ENCODE measurements around the gene PCDH12. TPM values are rescaled to one million over a fixed set of nuclear protein-coding genes. Genes with fewer than 3 reads are reported as not detected.

The PCDH12 gene
- total and polyA plus RNA-seq, 10 of the 15 experiments (the other 5 are each of a cell fraction or from before 2014, with no cell fraction given) = 0.01 to 0.14 (median 0.06) TPM; not detected in 4

DNA sequence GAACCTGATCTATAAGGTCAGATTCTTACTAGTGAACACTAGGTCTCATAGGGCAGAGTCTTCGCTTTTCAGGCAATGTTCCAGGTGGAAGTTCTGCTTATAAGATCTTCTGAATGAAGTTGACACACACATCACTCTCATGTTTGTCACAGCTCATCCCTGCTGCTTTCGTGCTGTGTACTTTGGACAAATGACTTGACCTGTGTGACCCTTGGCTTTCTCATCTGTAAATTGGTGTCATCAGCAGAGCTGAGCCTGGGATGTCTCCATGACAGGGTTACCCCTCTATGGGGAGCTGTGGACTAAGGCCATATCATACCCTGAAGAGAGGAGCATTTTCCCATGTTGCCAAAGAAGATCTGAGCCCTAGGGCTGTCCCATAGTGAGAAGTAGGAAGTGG, 31.6 kb downstream of the PCDH12 start:
- peaks cover 11% of the 10 kb centered on the region for H3K79me2 ChIP-seq (ENCODE audit: control insufficient read depth, insufficient read depth, low read length)
- H3K4me1 ChIP-seq (ENCODE audit: control insufficient read depth, insufficient read depth, low read length) = peaks cover 4% of the 10 kb centered on the region; the same call in 1 of the 2 replicates
- intact Hi-C loops (cut with micrococcal nuclease; ENCODE audit: unreplicated experiment) = no loop called here
- H3K9me3 ChIP-seq (replicated peaks; ENCODE audit: control insufficient read depth, insufficient read depth, low read length) = no peaks in the 10 kb centered on the region
- SMC1A ChIA-PET (ENCODE audit: uncharacterized antibody, unreplicated experiment) = no interaction called here
- in situ Hi-C loops (cut with MboI) = no loop called here
- POLR2A ChIA-PET = no interaction called here
- BruUV-seq (replicated peaks) = no TSS peak
- H3K4me3 ChIP-seq = no peak overlapping the region
- TF ChIP-seq, protein P1, sequence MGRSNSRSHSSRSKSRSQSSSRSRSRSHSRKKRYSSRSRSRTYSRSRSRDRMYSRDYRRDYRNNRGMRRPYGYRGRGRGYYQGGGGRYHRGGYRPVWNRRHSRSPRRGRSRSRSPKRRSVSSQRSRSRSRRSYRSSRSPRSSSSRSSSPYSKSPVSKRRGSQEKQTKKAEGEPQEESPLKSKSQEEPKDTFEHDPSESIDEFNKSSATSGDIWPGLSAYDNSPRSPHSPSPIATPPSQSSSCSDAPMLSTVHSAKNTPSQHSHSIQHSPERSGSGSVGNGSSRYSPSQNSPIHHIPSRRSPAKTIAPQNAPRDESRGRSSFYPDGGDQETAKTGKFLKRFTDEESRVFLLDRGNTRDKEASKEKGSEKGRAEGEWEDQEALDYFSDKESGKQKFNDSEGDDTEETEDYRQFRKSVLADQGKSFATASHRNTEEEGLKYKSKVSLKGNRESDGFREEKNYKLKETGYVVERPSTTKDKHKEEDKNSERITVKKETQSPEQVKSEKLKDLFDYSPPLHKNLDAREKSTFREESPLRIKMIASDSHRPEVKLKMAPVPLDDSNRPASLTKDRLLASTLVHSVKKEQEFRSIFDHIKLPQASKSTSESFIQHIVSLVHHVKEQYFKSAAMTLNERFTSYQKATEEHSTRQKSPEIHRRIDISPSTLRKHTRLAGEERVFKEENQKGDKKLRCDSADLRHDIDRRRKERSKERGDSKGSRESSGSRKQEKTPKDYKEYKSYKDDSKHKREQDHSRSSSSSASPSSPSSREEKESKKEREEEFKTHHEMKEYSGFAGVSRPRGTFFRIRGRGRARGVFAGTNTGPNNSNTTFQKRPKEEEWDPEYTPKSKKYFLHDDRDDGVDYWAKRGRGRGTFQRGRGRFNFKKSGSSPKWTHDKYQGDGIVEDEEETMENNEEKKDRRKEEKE (IDR thresholded peaks at IDR 0.05) = no peak
- TF ChIP-seq PAX8 (IDR thresholded peaks at IDR 0.05) (no peak), PAX5 (IDR thresholded peaks at IDR 0.05; ENCODE audit: borderline replicate concordance, low read depth, low read length) (no peak), ZNF384 (IDR thresholded peaks at IDR 0.05; ENCODE audit: borderline replicate concordance, low read depth, low read length) (no peak), CBX3 (IDR thresholded peaks at IDR 0.05; ENCODE audit: borderline replicate concordance, low read depth) (no peak), SIX5 (IDR thresholded peaks at IDR 0.05; ENCODE audit: low read depth, low read length, severe bottlenecking) (no peak)
- TF ChIP-seq, protein P2, sequence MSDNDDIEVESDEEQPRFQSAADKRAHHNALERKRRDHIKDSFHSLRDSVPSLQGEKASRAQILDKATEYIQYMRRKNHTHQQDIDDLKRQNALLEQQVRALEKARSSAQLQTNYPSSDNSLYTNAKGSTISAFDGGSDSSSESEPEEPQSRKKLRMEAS (IDR thresholded peaks at IDR 0.05; ENCODE audit: low read depth, low read length) = no peak
- no peak overlapping the region for H3K9ac ChIP-seq (ENCODE audit: control insufficient read depth, insufficient read depth, low read length)
- no peak overlapping the region for H2AFZ ChIP-seq (ENCODE audit: control insufficient read depth, low read depth, low read length)
- no peak overlapping the region for H3K27ac ChIP-seq (ENCODE audit: control insufficient read depth, insufficient read depth)
- no peaks in the 10 kb centered on the region for H4K20me1 ChIP-seq (ENCODE audit: control insufficient read depth, insufficient read depth)
- CTCF ChIA-PET = interaction anchor here (1.4 kb wide), 1 partner anchor 34 kb away, joined by 5 read pairs; no protein-coding TSS in a partner anchor
- H3K4me2 ChIP-seq (ENCODE audit: control insufficient read depth, insufficient read depth) = no peak overlapping the region
- FAIRE-seq (no peak), ATAC-seq (no peak), DNase-seq (ENCODE audit: low read depth, low spot score) (no peak)
- 94% methylated on average over 2 of the region's 2 CpGs for WGBS (ENCODE audit: insufficient coverage, insufficient replicate concordance, low lambda C conversion rate, missing lambda C conversion rate)
- H3K27me3 ChIP-seq (replicated peaks in 1 of 2; ENCODE audit: control insufficient read depth in 2 of 2, insufficient read depth in 2 of 2, low read length in 1 of 2) = no peaks in the 10 kb centered on the region
- RAD21 ChIA-PET (ENCODE audit: unreplicated experiment) = no interaction called here
- peaks cover 6 to 17% of the 10 kb centered on the region in 2 experiments; a peak in 3 of 4 replicates for H3K36me3 ChIP-seq (ENCODE audit: control insufficient read depth in 2 of 2, insufficient read depth in 2 of 2, low read length in 1 of 2)
